HG03520 (cell line): ENCODE measurements around the gene GALK1.
"Not testable (repeated sequence)": the region's sequence is repeated elsewhere in the genome, so short reads cannot be mapped to it uniquely, and the experiment has no call there.

Source experiments
- ATAC-seq: cut with Tn5 transposase; IDR thresholded peaks from one replicate; pipeline ENCODE4 v1.9.1; 2021; ENCODE audit warnings: mild to moderate bottlenecking, moderate library complexity; ENCODE audit not compliant: unreplicated experiment

Gene GALK1

DNA sequence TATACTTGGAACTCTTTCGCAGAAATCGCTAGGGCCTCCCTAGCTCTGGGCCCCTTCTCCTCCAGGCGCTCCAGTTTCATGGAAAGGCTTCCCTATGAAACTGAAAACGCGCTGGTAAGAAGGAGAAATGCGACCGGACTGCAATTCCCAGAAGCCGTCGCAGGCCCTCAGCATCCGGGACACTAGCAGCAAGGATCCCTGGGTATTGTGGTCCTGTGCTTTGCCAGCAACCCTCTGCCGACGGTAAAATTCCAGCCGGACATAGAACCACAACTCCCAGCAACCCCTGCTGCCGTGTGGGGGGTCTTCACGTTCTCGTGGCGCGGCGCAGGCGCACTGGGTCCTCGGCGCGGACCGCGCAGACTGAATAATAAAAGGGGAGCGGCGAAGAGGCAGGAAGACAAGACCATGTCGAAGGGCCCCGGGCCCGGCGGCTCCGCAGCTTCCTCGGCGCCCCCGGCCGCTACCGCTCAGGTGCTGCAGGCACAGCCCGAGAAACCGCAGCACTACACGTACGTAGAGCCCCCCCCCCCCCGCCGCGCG is 19.6 kb upstream of the GALK1 start, which contains the start of gene UNK:
UNK (plus strand) TSS at position 334 of the 543 bp plus-strand sequence; CDS start at position 409, 75 bp downstream.
- peak; percentile 56 for ATAC-seq

DNA sequence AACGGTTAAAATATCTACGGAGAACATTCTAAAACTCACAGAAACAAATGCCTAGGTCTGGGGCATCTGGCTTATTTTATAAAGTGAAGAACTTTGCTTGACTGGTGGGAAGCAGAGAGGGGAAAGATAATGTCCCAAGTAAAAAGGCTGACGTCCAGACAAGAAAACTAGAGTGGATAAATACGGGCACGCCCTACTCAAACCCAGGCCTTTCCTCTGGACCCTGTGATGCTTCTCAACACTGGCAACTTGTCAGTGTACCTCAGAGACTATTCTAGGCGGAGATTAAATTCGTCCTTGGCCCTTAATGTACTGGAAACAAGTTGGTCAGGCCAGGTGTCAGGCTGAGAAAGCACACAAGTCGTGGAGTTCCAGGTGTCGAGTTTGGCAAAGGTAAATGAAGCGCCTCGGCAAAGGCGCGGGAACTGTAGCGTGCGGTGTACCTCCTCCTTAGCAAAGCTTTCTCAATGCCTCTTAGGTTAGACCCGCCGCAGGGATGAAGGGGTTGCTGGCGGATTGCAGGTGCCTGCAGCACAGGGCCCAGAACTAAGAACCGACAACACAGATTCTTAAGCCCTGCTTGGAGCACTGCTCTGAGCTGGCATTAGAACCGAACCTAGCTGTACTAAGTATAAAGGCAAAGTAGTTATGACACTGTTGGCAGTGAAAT is 18.9 kb upstream of the GALK1 start:
- ATAC-seq = no peak

DNA sequence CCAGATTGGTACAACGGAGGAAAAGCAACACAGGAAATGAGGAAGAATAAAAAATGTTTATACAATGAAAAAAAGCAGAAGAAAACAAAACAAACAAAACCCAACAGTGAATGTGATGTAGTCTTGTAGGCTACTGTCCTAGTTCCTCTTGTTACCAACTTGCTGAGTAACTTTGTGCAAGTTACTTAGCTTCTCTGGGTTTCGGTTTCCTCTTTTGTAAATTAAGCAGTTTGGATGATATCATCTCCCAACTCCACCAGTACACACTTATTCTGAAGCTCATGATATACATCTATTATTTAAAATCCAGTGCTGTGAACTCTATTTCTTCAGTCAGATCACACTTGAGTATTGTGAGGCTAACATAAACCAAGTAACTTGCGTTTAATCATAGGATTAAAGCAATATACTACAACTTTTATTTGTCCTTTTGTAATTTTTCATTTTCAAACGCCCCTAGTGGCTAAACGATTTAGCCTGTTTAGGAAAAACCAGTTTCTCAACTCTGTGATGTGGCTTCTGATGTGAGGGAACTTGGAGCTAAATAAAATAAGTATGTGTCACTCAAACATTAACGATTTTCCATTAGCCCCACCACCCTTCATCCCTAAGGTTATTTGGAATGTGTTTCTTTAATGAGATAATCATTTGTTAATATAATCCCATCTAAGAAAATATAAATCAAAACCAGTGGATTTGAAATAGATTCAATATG is 18.2 kb upstream of the GALK1 start:
- ATAC-seq = no peak

DNA sequence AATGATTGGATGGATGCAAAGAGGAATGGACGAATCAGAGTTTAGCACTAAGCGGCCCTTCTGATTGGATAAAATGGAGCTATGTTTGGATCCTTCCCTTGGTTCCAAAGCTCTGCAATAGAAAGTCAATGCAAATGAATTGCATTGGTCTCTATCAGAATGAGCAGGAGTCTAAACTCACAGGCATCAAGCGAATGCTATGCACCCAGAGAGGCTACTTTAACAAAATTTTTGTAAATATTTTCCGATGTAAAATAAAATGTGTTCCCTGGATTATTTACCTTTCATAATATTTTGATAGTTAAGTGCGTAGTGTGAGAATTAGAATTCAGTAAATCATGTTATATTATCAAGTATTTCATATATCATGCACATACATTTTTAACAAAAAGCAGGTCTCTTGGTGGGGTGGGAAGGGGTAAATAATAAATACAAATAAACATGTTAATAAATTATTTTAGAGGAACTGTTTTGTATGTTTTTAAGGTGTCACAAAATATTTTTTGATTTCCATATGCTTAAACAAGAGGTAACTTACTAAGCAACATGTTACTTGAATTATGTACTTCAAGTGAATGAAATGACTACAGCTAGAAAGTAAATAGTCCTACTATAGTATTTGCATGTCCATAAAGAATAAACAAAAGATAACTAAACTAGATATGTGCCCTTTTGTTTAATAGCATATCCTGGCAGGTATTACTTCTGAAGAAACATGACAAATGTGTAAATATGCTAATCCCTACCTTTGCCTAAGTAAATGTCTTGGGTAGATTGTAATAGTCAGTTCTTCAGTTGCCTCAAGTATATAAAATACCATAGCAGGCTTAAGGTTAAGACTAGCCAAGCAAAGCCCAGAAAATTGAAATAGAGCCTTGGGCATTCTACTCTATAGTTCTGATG is 15.2 kb upstream of the GALK1 start:
- no peak for ATAC-seq

DNA sequence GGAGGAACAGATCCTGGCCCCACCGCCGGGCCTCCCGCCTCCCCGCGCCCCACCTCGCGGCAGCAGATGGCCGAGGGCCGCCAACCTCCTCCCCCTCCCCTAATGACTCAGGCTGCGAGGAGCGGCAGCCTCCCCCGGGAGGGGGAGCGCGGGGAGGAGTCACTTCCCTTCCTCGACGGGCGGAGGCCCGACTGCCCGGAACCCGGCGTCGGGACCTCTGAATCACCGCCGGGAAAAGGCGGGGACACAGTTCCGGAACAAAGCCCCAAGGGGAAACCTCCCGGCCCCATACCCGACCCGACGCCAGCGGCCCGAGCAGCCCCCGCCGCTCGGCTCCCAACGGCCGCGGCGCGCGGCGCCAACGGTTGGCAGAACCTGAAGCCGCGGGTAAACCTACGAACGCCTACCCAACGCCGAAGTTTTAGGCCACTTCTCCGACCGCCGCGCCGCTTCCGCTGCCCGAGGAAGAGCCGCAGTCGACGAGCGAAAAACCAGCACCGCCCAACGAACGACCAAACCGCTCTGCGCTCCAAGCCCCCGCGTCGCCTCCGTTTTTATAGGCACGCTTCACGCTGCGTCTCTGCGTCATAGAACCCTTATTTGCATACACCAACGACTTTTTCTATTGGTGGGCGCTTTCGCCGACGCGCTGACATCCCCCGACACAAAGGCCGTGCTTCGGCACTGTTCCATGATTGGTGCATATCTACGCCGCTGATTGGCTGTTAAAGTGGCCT is 14.4 kb upstream of the GALK1 start:
- ATAC-seq = peak; percentile 71

DNA sequence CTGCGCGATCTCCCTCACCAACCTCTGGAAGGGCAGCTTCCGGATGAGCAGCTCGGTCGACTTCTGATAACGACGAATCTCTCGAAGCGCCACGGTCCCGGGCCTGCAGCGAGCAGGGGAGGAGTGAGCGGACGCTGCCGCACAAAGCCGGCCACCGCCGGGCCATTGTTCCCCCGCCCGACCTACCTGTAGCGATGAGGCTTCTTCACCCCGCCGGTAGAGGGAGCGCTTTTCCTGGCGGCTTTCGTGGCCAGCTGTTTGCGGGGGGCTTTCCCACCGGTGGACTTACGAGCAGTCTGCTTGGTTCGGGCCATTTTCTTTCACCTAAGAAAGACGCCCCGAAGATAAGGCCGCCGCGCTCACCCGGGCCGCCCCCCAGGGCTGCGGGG is 13.9 kb upstream of the GALK1 start:
- peak; percentile 4 for ATAC-seq

DNA sequence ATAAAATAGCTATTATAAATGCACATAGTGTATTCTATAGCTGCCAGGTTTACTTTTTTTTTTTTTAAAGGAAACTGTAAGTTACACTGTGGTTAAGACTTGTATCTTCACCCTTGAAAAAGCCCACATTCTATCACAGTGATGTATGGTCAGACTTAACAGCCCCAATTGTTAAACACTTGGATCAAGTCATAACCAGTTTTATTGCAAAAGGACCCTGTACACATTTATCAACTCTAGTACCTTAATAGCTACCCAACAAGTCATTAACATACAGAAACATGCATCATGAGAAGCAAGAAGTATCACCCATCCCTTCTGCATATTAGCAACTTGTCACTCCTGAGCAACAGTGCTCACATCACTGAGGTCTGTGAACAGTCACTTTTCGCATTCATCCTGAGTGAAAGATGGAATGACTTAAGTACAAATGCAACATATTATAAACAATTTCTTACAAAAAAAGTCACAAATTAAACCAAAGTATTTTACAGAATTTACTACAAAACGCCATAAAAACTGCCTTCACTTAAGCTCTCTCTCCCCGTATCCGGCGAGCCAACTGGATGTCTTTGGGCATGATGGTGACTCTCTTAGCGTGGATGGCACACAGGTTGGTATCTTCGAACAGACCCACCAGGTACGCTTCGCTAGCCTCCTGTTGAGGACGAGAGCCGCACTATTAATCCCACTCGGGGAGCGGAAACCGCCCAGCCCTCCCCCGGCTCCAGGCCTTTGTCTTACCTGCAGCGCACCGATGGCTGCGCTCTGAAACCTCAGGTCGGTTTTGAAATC is 13.3 kb upstream of the GALK1 start:
- ATAC-seq = not testable (repeated sequence)

DNA sequence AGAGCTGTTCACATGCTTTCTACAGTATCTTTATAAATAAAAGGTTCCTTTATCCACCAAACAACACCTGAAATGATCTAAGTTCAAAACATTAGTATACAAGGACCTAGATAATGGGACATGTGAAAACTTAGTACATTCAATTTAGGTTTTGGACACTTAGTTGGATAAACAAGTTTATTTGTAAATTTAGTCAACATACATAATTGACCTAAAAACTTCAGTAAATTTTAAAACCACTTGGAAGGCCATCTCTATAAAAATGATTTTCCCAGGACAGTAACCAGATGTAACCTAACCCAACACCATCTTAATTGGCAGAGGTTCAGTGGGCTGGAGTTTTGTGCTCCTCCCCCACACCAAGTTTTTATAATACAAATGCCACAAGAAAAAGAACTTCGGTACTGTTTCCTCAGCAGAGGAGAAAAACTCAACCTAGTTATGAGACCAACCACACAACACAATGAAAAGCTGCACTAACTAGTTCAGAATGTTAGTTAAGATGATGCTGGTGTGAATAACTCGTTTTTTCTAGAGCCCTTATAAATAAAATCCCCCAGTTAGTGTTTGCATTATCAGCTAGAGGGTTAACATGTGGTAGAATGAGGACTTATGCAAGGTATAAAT is 12.4 kb upstream of the GALK1 start:
- no peak for ATAC-seq

DNA sequence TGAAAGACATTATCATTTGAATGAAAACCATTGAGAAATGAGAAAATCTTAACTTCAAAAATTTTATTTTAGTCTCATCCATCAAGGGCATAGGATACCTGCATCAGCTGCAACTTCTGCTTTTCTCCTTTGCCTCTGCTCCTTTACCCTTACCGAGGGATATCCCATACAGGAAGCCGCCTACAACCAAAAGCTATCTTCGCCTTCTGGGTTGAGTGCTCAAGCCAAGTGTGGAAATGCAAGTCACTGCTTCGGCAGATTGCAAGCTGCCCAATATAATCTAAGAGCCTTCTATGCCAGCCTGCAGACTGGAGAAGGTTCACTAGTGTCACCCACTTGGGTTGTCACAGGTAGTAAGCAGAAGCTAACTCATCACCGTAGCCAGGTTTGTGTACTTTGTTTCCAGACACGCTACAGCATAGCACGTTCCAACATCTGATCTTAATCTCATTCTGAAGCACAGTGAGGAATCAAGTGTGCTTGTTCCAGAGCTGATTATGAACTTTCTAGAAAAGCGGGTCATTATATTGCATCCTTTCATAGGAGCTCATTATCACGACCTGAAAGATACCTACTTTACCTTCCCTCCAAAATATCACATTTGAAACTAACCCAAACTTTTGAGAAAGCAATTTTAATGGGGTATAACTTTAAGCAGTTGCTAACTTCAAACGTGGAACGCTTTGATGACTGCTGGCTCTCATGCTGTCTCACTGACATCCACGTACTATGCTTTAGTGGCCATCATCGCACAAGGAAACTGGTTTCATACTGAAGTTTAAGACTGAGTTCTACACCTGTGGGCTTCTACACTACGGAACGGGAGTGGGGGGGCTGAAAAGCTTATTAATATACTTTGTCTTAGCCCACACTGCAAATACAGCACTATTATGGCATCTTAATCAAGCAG is 11.6 kb upstream of the GALK1 start:
- ATAC-seq = no peak

DNA sequence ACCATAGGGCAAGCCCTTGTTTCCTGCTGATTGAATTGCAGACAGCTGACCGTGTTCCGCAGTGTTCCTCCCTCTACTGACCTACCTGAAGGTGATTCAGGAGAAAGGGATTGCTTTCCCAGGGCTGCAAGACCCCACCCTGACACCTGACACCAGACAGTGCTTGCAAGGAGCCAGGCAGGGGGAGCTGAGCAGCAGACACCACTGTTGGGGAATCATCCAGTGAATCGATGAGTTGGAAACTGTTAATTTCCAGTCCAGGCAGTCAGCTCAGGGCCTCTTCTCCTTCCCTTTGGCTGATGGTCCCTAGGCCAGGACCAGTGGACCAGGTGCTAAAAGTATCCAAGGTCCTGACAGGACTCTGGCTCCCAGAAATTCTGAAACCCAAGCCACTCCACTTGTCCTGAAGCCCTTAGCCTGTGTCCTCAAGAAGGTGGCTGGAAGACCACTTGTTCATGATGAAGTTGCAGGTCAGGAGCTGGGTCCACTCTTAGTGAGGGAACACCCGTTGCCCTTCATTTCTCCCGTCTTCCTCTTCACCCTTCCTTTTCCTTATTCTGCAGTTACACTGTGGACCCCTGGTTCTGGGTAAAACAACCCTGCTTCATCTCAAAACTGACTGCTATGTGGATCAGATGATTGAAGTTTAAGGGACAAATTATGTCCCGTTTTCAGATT is 10.1 kb upstream of the GALK1 start:
- no peak for ATAC-seq

DNA sequence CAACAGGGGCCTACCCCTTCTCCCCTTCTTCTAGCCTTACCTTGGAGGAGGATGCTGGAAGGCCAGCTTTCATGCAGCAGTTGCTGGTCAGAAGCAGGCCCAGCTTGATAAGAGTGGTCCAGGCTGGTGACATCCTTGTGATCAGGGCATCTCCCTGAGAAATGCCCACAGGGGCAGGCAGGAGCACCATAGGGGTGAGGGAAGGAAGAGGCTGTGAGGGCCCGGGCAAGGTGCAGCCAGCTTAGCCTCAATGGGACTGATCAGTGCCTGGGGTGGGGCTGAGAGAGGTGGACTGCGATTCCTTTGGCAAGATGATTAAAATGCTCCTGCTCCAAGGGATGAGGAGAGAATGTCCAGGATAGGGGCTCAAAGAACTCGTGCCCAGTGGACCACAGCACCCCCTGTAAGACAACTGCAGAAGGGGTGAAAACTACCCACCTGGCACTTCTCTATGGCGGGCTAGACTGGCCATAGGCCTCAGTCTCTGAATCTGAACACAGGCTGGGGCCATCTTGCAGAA is 9.5 kb upstream of the GALK1 start:
- no peak for ATAC-seq

DNA sequence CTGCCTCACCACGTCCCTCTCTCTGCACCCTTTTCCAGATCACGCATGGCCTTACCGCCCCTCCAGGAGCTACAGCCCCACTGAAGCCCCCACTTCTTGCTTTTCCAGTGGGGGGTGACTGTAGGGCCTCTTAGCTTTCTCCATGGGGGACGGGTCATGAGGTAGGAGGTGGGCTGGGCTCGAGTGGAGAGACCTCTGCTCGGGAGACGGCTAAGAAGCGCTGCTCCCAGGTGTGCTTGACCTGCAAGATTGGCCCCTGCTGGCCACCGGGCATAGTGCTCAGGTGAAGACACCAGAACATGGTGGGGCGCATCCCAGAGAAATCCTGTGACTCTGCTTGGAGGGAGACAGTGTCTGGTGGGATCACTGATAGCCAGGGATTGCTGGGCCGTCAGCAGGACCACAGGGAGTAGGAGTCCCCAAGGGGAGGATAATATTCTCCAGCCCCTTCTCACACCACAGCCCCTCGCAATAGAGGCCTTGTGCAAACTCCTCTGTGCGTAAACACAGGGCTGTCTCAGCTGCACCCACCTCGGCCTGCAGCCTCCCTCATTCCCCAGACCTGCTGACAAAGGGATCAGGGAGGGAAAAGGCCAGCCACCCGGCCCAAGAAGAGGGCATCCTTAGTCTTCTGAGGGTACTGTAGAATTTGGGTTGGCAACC is 8.9 kb upstream of the GALK1 start:
- no peak for ATAC-seq

DNA sequence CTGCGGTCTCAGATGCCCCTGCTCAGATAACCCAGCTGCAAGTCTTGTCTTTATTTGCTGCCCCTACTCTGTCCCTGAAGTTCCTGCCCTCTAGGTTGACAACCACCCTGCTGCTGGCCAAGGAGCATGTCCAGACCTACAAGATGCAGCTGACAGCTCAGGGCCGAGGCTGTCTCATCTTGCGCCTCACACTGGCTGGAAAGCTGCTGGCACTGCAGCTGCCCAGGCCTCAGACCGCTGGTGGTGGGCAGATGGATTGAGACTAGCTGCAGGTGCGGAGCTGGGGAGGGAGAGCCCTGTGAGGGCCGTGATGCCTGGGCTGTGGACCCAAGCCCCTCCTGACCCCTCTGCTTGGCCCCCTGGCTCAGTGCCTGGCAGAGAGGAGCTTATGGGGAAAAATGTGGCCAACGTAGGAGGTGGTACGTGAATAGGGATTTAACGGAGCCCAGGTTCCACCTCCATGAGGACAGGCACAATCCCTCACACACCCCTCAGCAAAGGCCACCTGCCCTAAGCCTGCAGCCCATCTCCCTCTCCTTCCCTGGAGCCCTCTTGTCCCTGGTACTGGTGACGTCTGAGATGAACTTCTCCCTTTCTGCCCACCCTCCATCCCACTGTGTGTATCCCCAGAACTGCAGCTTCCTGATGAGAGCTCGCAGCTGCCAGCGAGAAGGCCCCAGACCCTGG is 8.3 kb upstream of the GALK1 start:
- ATAC-seq = no peak

DNA sequence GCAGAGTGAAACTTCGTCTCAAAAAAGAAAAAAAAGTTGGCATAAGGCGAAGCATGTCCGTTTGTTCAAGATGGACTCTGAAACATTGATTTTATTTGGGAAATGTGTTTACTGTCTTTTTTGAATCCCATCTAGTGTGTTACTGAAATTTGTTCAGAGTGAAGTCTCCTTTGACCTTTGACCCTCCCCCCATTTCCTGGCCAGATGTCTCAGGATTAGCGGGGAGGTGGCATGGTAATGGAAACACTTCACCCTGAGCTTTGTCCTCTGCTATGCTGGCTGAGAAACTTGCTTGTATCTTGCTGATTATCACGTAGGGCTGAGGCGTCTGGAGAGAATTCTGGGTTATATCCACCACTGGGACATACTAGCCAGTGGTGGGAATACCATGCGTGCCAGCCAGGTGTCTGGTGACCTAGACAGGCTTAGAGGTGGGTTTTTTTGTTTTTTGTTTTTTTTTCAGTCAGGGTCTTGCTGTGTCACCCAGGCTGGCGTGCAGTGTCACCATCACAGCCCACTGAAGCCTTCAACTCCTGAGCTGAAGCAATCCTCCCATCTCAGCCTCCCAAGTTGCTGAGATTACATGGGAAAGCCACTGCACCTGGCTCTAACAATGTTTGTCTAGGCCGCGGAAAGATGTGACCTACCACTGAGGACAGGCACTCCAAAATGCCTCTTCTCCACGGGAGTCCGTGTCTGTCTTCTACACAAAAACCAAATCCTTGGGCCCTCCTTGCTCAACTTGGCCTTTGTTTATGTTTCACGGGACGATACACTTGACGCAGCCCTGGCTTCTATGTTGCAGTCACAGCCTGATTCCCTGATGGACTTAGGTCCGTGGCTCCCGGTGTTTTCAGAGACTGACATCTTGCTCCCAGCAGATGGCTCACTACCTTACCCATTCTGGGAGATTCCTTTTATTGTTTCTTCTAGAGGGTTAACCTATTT is 6.6 kb upstream of the GALK1 start:
- ATAC-seq = no peak

DNA sequence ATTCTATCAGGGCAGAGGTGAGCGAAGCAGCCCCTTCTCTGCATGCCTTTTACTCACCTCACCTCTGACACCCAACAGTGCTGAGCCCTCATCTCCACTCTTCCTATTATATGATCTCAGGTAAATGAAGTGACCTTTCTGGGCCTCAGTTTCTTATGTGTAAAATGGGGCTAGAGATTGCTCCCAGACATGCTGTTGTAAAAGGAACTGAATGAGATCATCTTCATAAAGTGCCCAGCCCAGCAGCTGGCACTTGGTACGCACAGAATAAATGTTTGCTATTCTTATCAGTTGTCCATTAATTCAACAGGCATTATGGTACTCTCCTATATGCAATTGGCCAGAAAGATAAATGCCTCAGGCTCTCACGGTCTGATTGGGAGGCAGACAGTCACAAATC is 4.5 kb upstream of the GALK1 start:
- no peak for ATAC-seq
